ENCODE measurements around the gene ZNF605.

DNA sequence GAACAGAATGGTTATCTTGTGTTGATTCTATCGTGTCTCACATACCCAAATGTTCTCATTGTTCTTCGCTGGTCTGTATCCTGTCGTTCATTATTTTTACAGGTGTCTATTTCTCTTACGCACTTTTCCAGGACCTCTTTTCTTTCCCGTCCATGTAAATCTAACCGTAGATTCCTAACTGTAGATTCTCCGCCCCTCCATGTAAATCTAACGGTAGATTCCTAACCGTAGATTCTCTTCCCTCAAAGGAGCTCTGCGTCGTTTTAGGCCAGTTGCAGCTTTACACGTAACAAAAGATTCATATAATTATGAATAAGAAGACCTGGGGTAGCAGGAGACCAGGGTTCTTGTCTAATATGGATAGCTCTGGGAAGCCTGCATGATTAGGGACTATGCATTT, 9.7 kb upstream of the ZNF605 start:
- TF ChIP-seq POLR2A (IDR thresholded peaks at IDR 0.05): no peak
- TF ChIP-seq, protein P1, sequence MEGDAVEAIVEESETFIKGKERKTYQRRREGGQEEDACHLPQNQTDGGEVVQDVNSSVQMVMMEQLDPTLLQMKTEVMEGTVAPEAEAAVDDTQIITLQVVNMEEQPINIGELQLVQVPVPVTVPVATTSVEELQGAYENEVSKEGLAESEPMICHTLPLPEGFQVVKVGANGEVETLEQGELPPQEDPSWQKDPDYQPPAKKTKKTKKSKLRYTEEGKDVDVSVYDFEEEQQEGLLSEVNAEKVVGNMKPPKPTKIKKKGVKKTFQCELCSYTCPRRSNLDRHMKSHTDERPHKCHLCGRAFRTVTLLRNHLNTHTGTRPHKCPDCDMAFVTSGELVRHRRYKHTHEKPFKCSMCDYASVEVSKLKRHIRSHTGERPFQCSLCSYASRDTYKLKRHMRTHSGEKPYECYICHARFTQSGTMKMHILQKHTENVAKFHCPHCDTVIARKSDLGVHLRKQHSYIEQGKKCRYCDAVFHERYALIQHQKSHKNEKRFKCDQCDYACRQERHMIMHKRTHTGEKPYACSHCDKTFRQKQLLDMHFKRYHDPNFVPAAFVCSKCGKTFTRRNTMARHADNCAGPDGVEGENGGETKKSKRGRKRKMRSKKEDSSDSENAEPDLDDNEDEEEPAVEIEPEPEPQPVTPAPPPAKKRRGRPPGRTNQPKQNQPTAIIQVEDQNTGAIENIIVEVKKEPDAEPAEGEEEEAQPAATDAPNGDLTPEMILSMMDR (IDR thresholded peaks at IDR 0.05): no peak
- no peak for TF ChIP-seq EP300 (IDR thresholded peaks at IDR 0.05)

All from ovary (tissue), 3 donors.